ENCODE measurements around the gene CCDC97.

DNA sequence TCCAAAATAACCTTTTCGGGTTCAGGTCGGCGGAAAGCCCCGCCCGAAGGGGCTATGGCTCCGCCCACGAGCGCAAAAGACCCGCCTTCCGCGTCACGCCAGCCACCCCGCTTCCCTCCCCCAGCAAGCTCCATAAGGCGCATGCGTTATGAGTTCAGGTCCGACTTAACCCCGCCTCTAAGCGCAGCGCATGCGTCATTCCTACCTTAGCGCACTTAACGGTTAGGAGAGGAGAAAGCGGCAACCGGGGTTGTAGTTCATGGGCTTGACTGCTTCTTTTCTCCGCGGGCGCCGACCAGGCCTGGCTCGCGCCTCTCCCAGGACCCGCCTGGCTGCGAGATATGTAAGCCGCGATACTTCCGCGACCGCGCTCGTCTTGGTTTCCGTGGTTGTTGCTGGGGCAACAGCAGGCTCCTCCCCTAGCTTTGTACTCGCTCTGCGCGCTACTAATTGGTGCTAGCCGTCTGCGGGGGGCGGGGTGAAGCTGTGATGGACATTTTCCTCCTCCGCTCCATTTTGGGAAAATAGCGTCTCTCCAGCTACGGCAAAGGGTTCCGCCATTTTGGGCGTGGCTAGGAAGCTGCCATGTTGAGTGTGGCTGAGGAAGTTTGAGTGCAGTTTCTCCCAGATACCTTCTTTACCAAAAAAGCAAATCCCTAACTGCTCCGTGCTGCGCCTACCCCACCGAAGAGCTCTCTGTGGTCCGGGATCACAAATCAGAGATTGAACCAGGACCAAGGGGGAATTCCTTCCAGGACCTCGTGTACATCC lies 54.0 kb downstream of the CCDC97 start, which contains the start of gene B9D2:
- TF ChIP-seq EP300 (IDR thresholded peaks at IDR 0.05; ENCODE audit: borderline replicate concordance in 1 of 2, low read depth in 2 of 2, low read length in 2 of 2) (no peak), SP1 (IDR thresholded peaks at IDR 0.05; ENCODE audit: low read depth, low read length) (peak; percentile 59; the same call in 1 of the 2 replicates), KDM1A (IDR thresholded peaks at IDR 0.05; ENCODE audit: borderline replicate concordance, low read length) (no peak), EZH2 (IDR thresholded peaks at IDR 0.05; ENCODE audit: low read depth, low read length, severe bottlenecking) (no peak), SIX5 (IDR thresholded peaks at IDR 0.05; ENCODE audit: low read depth, low read length) (peak; percentile 22; the same call in 1 of the 2 replicates), YY1 (IDR thresholded peaks at IDR 0.05; ENCODE audit: low read depth, low read length) (peak; percentile 100), SP2 (IDR thresholded peaks at IDR 0.05; ENCODE audit: low read length) (no peak; the same call in 1 of the 2 replicates), POLR2A (IDR thresholded peaks at IDR 0.05; ENCODE audit: control extremely low read depth in 1 of 2, low read depth in 2 of 2, low read length in 2 of 2) (peak in 1 of 2 experiments; percentile 77; a peak in 2 of 3 replicates), TAF1 (IDR thresholded peaks at IDR 0.05; ENCODE audit: low read depth, low read length) (peak; percentile 60), POLR2AphosphoS5 (IDR thresholded peaks at IDR 0.05; ENCODE audit: low read depth, low read length) (peak; percentile 77), RAD21 (IDR thresholded peaks at IDR 0.05 in 1 of 2, conservative IDR thresholded peaks at IDR 0.05 in 1 of 2; ENCODE audit: low read depth in 2 of 2, low read length in 2 of 2) (no peak), RFX5 (IDR thresholded peaks at IDR 0.05; ENCODE audit: borderline replicate concordance, low read depth, low read length) (no peak)
- TF ChIP-seq, protein P1, sequence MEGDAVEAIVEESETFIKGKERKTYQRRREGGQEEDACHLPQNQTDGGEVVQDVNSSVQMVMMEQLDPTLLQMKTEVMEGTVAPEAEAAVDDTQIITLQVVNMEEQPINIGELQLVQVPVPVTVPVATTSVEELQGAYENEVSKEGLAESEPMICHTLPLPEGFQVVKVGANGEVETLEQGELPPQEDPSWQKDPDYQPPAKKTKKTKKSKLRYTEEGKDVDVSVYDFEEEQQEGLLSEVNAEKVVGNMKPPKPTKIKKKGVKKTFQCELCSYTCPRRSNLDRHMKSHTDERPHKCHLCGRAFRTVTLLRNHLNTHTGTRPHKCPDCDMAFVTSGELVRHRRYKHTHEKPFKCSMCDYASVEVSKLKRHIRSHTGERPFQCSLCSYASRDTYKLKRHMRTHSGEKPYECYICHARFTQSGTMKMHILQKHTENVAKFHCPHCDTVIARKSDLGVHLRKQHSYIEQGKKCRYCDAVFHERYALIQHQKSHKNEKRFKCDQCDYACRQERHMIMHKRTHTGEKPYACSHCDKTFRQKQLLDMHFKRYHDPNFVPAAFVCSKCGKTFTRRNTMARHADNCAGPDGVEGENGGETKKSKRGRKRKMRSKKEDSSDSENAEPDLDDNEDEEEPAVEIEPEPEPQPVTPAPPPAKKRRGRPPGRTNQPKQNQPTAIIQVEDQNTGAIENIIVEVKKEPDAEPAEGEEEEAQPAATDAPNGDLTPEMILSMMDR (IDR thresholded peaks at IDR 0.05; ENCODE audit: control extremely low read depth in 1 of 3, insufficient read depth in 1 of 3, low read depth in 1 of 3, low read length in 3 of 3): no peak

All from H1 (cell line).